GM12878 (cell line): ENCODE data around the gene TCF7L1.

Source experiments
- BACH1 ChIP-seq: fragments of 450-650 bp; IDR thresholded peaks from 2 replicates; pipeline ENCODE4 v1.6.1; 2017; ENCODE audit warnings: mild to moderate bottlenecking, borderline replicate concordance
- BCLAF1 ChIP-seq: fragments of 450-650 bp; IDR thresholded peaks from 2 replicates; pipeline ENCODE4 v1.6.1; 2017; ENCODE audit warnings: antibody characterized with exemption, mild to moderate bottlenecking, moderate library complexity
- CTCF ChIP-seq, 3 experiments: IDR thresholded peaks in 2 of 3; conservative IDR thresholded peaks in 1 of 3; 2 replicates each; pipeline ENCODE4 v1.5.1; 2011; ENCODE audit warnings: low read depth in 3 of 3, low read length in 3 of 3, mild to moderate bottlenecking in 3 of 3, control low read depth in 2 of 3, moderate library complexity in 2 of 3, inconsistent platforms in 1 of 3, mixed read lengths in 1 of 3; ENCODE audit not compliant: control insufficient read depth in 2 of 3, insufficient read depth in 1 of 3; ENCODE audit errors: extremely low read depth in 1 of 3
- ELK1 ChIP-seq: IDR thresholded peaks from 2 replicates; pipeline ENCODE4 v1.6.1; 2012; ENCODE audit warnings: low read depth, low read length, improper control_type of control experiment
- FOXM1 ChIP-seq: IDR thresholded peaks from 2 replicates; pipeline ENCODE4 v1.6.1; 2012; ENCODE audit warnings: low read depth, mild to moderate bottlenecking, inconsistent platforms, low read length, moderate library complexity
- JUNB ChIP-seq: IDR thresholded peaks from 2 replicates; pipeline ENCODE4 v1.6.1; 2016; ENCODE audit warnings: antibody characterized with exemption, mild to moderate bottlenecking
- JUND ChIP-seq: IDR thresholded peaks from 2 replicates; pipeline ENCODE4 v1.6.1; 2012; ENCODE audit warnings: low read depth, mild to moderate bottlenecking, low read length, improper control_type of control experiment, moderate library complexity
- MTA2 ChIP-seq: fragments of 450-650 bp; IDR thresholded peaks from 2 replicates; pipeline ENCODE4 v1.6.1; 2016; ENCODE audit warnings: low read depth, mild to moderate bottlenecking, moderate library complexity
- NR2C1 ChIP-seq: fragments of 450-650 bp; IDR thresholded peaks from 2 replicates; pipeline ENCODE4 v1.6.1; 2017; ENCODE audit warnings: antibody characterized with exemption, mild to moderate bottlenecking, moderate library complexity
- PAX8 ChIP-seq: fragments of 450-650 bp; IDR thresholded peaks from 2 replicates; pipeline ENCODE4 v1.6.1; 2017; ENCODE audit warnings: mild to moderate bottlenecking, moderate library complexity
- POLR2A ChIP-seq: IDR thresholded peaks from 2 replicates; pipeline ENCODE4 v1.6.1; 2011; ENCODE audit warnings: low read depth, mild to moderate bottlenecking, low read length
- RAD51 ChIP-seq: fragments of 450-650 bp; IDR thresholded peaks from 2 replicates; pipeline ENCODE4 v1.6.1; 2016; ENCODE audit warnings: moderate library complexity, mild to moderate bottlenecking, inconsistent platforms
- SRF ChIP-seq, 2 experiments: IDR thresholded peaks; 2 replicates each; pipeline ENCODE4 v1.6.1; 2011; ENCODE audit warnings: low read depth in 2 of 2, low read length in 2 of 2, mild to moderate bottlenecking in 1 of 2, moderate library complexity in 1 of 2
- ZNF274 ChIP-seq: IDR thresholded peaks from one replicate; pipeline ENCODE4 v1.8.0; 2011; ENCODE audit not compliant: insufficient read length, insufficient read depth

- TF ChIP-seq NR2C1: no peak
- TF ChIP-seq BCLAF1: no peak
- no peak for TF ChIP-seq BACH1
- TF ChIP-seq JUNB: no peak
- TF ChIP-seq ZNF274: no peak
- TF ChIP-seq POLR2A: no peak
- TF ChIP-seq FOXM1: no peak
- TF ChIP-seq SRF (IDR thresholded peaks at IDR 0.05; ENCODE audit: low read depth in 2 of 2, low read length in 2 of 2): no peak
- TF ChIP-seq ELK1: no peak
- no peak for TF ChIP-seq PAX8
- TF ChIP-seq CTCF (IDR thresholded peaks at IDR 0.05 in 2 of 3, conservative IDR thresholded peaks at IDR 0.05 in 1 of 3; ENCODE audit: control insufficient read depth in 2 of 3, extremely low read depth in 1 of 3, insufficient read depth in 1 of 3, low read depth in 3 of 3, low read length in 3 of 3): no peak
- no peak for TF ChIP-seq RAD51
- TF ChIP-seq JUND: no peak
- no peak for TF ChIP-seq MTA2
These were observed 114.4 kb downstream of the TCF7L1 start for GRCh38 chr2:85247610-85248009.
